ENCODE data around the gene SLC26A4.

DNA sequence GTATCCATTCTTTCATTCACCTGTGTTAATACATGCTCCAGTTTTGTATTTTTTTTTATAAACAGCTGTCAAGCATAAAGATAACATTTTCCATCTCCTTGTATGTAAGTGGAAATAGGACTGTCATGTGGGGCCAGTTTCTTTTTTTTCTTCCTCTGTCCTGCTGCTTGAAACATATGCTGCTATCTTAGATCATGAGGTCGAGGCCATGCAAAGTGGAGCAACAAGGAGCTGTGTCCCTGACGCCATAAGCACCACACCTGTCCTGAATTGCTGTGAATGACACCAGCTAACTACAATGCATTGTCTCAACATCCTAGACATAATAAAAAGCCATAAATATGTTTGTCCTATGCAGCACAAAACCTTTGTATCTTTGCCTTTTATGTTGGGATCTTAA, 37.7 kb upstream of the SLC26A4 start:
- TF ChIP-seq EZH2 (IDR thresholded peaks at IDR 0.05) = no peak
- TF ChIP-seq POLR2AphosphoS5 (IDR thresholded peaks at IDR 0.05; ENCODE audit: borderline replicate concordance, low read depth, low read length) = no peak
- no peak for TF ChIP-seq FOXP2 (optimal IDR thresholded peaks at IDR 0.05; ENCODE audit: control extremely low read depth, extremely low read length, insufficient read depth)

Data from SK-N-MC (cell line).